A549 (cell line): ENCODE data around the gene TMCO2. TPM values are rescaled to one million over a fixed set of nuclear protein-coding genes. Genes with fewer than 3 reads are reported as not detected.

Experiments used
- ATAC-seq, 2 experiments: fragments of 200-7000 bp in 1 of 2; fragments of >200 bp in 1 of 2; cut with Nextera tagmentation in 1 of 2; cut with Tn5 transposase in 1 of 2; 3 replicates each; pipeline versions ENCODE4 v1.8.0 to v1.9.1; 2018 to 2020; ENCODE audit warnings: mild to moderate bottlenecking in 1 of 2, moderate library complexity in 1 of 2
- CTCF ChIA-PET: fragments of 300-600 bp; sonication (Branson Sonifier 250); formaldehyde crosslinking; extraction: SDS; loops from one replicate; lab custom pipeline; 2021; ENCODE audit warnings: antibody characterized with exemption, inconsistent platforms; lab: Yijun Ruan, JAX
- POLR2A ChIA-PET: fragments of 350-600 bp; formaldehyde crosslinking; extraction: SDS; loops from one replicate; lab custom pipeline; 2021; ENCODE audit warnings: antibody characterized with exemption, inconsistent platforms; lab: Yijun Ruan, JAX
- DNase-seq, 2 experiments: peaks; one replicate each; pipeline versions ENCODE4 v3.0.0 to v3.0.0-alpha.2; 2011 to 2016; ENCODE audit warnings: low read depth in 1 of 2, low spot score in 1 of 2
- FAIRE-seq: peaks from 2 replicates; lab custom pipeline; 2011; peaks lifted over from hg19 to GRCh38; lab: Jason Lieb, UNC
- H3K27ac ChIP-seq, 2 experiments: fragments of >200 bp; sonication (Bioruptor Twin); formaldehyde crosslinking; 3 replicates each; pipeline ENCODE4 v1.5.1; 2016 to 2017
- H3K4me1 ChIP-seq: fragments of >200 bp; sonication (Bioruptor Twin); formaldehyde crosslinking; 3 replicates; pipeline ENCODE4 v1.6.1; 2016
- H3K4me2 ChIP-seq: fragments of >200 bp; sonication (Bioruptor Twin); formaldehyde crosslinking; 3 replicates; pipeline ENCODE4 v1.6.1; 2016
- H3K4me3 ChIP-seq: fragments of >200 bp; sonication (Bioruptor Twin); formaldehyde crosslinking; 3 replicates; pipeline ENCODE4 v1.5.1; 2016
- H3K9me3 ChIP-seq: fragments of >200 bp; sonication (Bioruptor Twin); formaldehyde crosslinking; 3 replicates; pipeline ENCODE4 v1.6.1; 2016
- BCL3 ChIP-seq: fragments of >200 bp; sonication (Bioruptor Twin); formaldehyde crosslinking; IDR thresholded peaks from 3 replicates; pipeline ENCODE4 v1.6.1; 2016
- CBX2 ChIP-seq: fragments of 200-600 bp; sonication (generic); IDR thresholded peaks from 2 replicates; pipeline ENCODE4 v1.6.1; 2016; ENCODE audit warnings: low read depth, mild to moderate bottlenecking, borderline replicate concordance
- CBX8 ChIP-seq: fragments of 200-600 bp; sonication (generic); IDR thresholded peaks from 2 replicates; pipeline ENCODE4 v1.6.1; 2016
- CEBPB ChIP-seq, 2 experiments: fragments of >200 bp in 1 of 2; sonication (Bioruptor Twin) in 1 of 2; formaldehyde crosslinking in 1 of 2; IDR thresholded peaks; 2 replicates each; pipeline ENCODE4 v1.6.1; 2012 to 2016
- CHD2 ChIP-seq: fragments of 150-350 bp; IDR thresholded peaks from 2 replicates; pipeline ENCODE4 v1.6.1; 2014; ENCODE audit warnings: low read length; ENCODE audit not compliant: partially characterized antibody
- ELK1 ChIP-seq: fragments of 150-350 bp; IDR thresholded peaks from 2 replicates; pipeline ENCODE4 v1.6.1; 2014; ENCODE audit warnings: low read depth, mild to moderate bottlenecking, low read length
- EP300 ChIP-seq, 2 experiments: fragments of >200 bp; sonication (Bioruptor Twin); formaldehyde crosslinking; IDR thresholded peaks; 2 replicates in 1 of 2; 3 replicates in 1 of 2; pipeline ENCODE4 v1.6.1; 2016 to 2017
- GATA3 ChIP-seq: IDR thresholded peaks from 2 replicates; pipeline ENCODE4 v1.6.1; 2012; ENCODE audit warnings: borderline replicate concordance
- HOXB5 ChIP-seq: fragments of 250-450 bp; sonication (Bioruptor Pico); IDR thresholded peaks from 2 replicates; pipeline ENCODE4 v1.5.0; 2020; ENCODE audit warnings: mild to moderate bottlenecking, moderate library complexity
- JUNB ChIP-seq: fragments of >200 bp; sonication (Bioruptor Twin); formaldehyde crosslinking; IDR thresholded peaks from 2 replicates; pipeline ENCODE4 v1.6.1; 2016
- KDM1A ChIP-seq: fragments of 200-600 bp; sonication (generic); IDR thresholded peaks from 2 replicates; pipeline ENCODE4 v1.6.1; 2016; ENCODE audit warnings: low read depth, mild to moderate bottlenecking
- KDM5A ChIP-seq: fragments of 200-600 bp; sonication (generic); IDR thresholded peaks from 2 replicates; pipeline ENCODE4 v1.6.1; 2016; ENCODE audit warnings: antibody characterized with exemption, mild to moderate bottlenecking
- MAX ChIP-seq: IDR thresholded peaks from 2 replicates; pipeline ENCODE4 v1.6.1; 2012
- MAZ ChIP-seq: fragments of 150-350 bp; IDR thresholded peaks from 2 replicates; pipeline ENCODE4 v1.6.1; 2014; ENCODE audit warnings: antibody characterized with exemption, low read depth, low read length, borderline replicate concordance
- NPAS2 ChIP-seq: fragments of 250-450 bp; sonication (Bioruptor Pico); IDR thresholded peaks from 2 replicates; pipeline ENCODE4 v1.8.0; 2022; ENCODE audit warnings: mild to moderate bottlenecking, moderate library complexity, borderline replicate concordance
- NR3C1 ChIP-seq: fragments of >200 bp; sonication (Bioruptor Twin); formaldehyde crosslinking; IDR thresholded peaks from 3 replicates; pipeline ENCODE4 v1.6.1; 2017
- POLR2A ChIP-seq: IDR thresholded peaks from 2 replicates; pipeline ENCODE4 v1.6.1; 2012; ENCODE audit warnings: mild to moderate bottlenecking, low read length
- RAD21 ChIP-seq, 2 experiments: fragments of >200 bp in 1 of 2; sonication (Bioruptor Twin) in 1 of 2; formaldehyde crosslinking in 1 of 2; IDR thresholded peaks in 1 of 2; conservative IDR thresholded peaks in 1 of 2; 2 replicates in 1 of 2; 3 replicates in 1 of 2; pipeline ENCODE4 v1.6.1; 2012 to 2018; ENCODE audit warnings: inconsistent platforms in 1 of 2
- REST ChIP-seq: fragments of 200-600 bp; sonication (generic); IDR thresholded peaks from 2 replicates; pipeline ENCODE4 v1.6.1; 2016; ENCODE audit warnings: antibody characterized with exemption, mild to moderate bottlenecking, moderate library complexity
- RFX5 ChIP-seq: fragments of 450-650 bp; IDR thresholded peaks from 2 replicates; pipeline ENCODE4 v1.7.1; 2014; ENCODE audit warnings: antibody characterized with exemption, mild to moderate bottlenecking, moderate library complexity
- TFCP2L1 ChIP-seq: fragments of 250-450 bp; sonication (Bioruptor Pico); IDR thresholded peaks from 2 replicates; pipeline ENCODE4 v1.5.0; 2021; ENCODE audit warnings: mild to moderate bottlenecking
- TP53 ChIP-seq: fragments of 250-450 bp; sonication (Bioruptor Pico); IDR thresholded peaks from 2 replicates; pipeline ENCODE4 v1.5.0; 2021; ENCODE audit warnings: mild to moderate bottlenecking, moderate library complexity
- ZFP36 ChIP-seq: fragments of 450-650 bp; IDR thresholded peaks from 2 replicates; pipeline ENCODE4 v1.6.1; 2014; ENCODE audit warnings: borderline replicate concordance; ENCODE audit not compliant: partially characterized antibody
- ZNF302 ChIP-seq: fragments of 250-450 bp; sonication (Bioruptor Pico); IDR thresholded peaks from 2 replicates; pipeline ENCODE4 v1.9.0; 2021; ENCODE audit warnings: inconsistent platforms, mild to moderate bottlenecking, moderate library complexity
- ZSCAN20 ChIP-seq: fragments of 250-450 bp; sonication (Bioruptor Pico); IDR thresholded peaks from 2 replicates; pipeline ENCODE4 v1.8.0; 2022; ENCODE audit warnings: mild to moderate bottlenecking, moderate library complexity
- WGBS: methylation state at CpG from one replicate; pipeline ENCODE4 v1.1.6; 2017; ENCODE audit errors: missing lambda C conversion rate; 5-methylcytosine and 5-hydroxymethylcytosine counted together
- polyA plus RNA-seq, 4 experiments: library from polyadenylated mRNA; depleted of rRNA in 3 of 4; stranded (reverse); fragments of >200 nt; fragmentation: RNase III in 1 of 4; extraction: RNeasy Plus Mini Kit Qiagen cat#74134 plus additional on column Dnase treatment in 1 of 4; gene quantifications; 2 replicates in 3 of 4; 3 replicates in 1 of 4; pipeline ENCODE4 v1.2.3, GENCODE V29; 2011 to 2017

TMCO2 gene
- polyA plus RNA-seq, 2 of the 4 experiments (the other 2 are of a cell fraction) = not detected

- no peak for DNase-seq
- WGBS = 92% methylated on average over 6 of the region's 6 CpGs
- no peak for ATAC-seq
- no peaks in the 10 kb centered on the region for H3K9me3 ChIP-seq
- POLR2A ChIA-PET = no interaction called here
- no peak overlapping the region for H3K4me3 ChIP-seq
- no peaks in the 10 kb centered on the region for H3K4me1 ChIP-seq
- CTCF ChIA-PET = interaction anchor here (0.5 to 1.1 kb wide), 2 partner anchors 41 to 136 kb away, joined by 3 to 4 read pairs; no protein-coding TSS in a partner anchor
- no peak overlapping the region for H3K4me2 ChIP-seq
- no peak for FAIRE-seq
- TF ChIP-seq CBX2 = no peak
- no peak for TF ChIP-seq RFX5
- TF ChIP-seq POLR2A = no peak
- no peak for TF ChIP-seq EP300 (IDR thresholded peaks at IDR 0.05)
- TF ChIP-seq ZSCAN20 = no peak
- TF ChIP-seq CEBPB (IDR thresholded peaks at IDR 0.05) = no peak
- TF ChIP-seq TP53 = no peak
- TF ChIP-seq CBX8 = no peak
- TF ChIP-seq CHD2 = no peak
- TF ChIP-seq BCL3 = no peak
- no peak for TF ChIP-seq TFCP2L1
- H3K27ac ChIP-seq = no peak overlapping the region
Observed at GRCh38 chr1:40224040-40224439, 23.7 kb upstream of the TMCO2 start.

- WGBS = 90% methylated on average over 3 of the region's 3 CpGs
- POLR2A ChIA-PET = no interaction called here
Observed at GRCh38 chr1:40226192-40226591, 21.5 kb upstream of the TMCO2 start.

GRCh38 chr1:40232444-40232843, 15.3 kb upstream of the TMCO2 start:
- Histone ChIP-seq H3K27ac (no peak overlapping the region), H3K4me2 (no peak overlapping the region), H3K9me3 (no peaks in the 10 kb centered on the region), H3K4me3 (no peak overlapping the region), H3K4me1 (no peaks in the 10 kb centered on the region)
- ATAC-seq = no peak
- ChIA-PET POLR2A (no interaction called here), CTCF (interaction anchor here (1.1 to 1.5 kb wide), 2 partner anchors 30 to 83 kb away, joined by 3 read pairs; no protein-coding TSS in a partner anchor)
- no peak for FAIRE-seq
- WGBS = 93% methylated on average over 4 of the region's 4 CpGs
- no peak for DNase-seq
- TF ChIP-seq RAD21 (conservative IDR thresholded peaks at IDR 0.05 in 1 of 2, IDR thresholded peaks at IDR 0.05 in 1 of 2) (no peak), GATA3 (no peak), KDM1A (no peak), NR3C1 (no peak), REST (no peak), JUNB (no peak), HOXB5 (CRISPR knock-in tag) (no peak), ZNF302 (CRISPR knock-in tag) (no peak), ELK1 (no peak), NPAS2 (CRISPR knock-in tag) (no peak), MAX (no peak), KDM5A (no peak), RFX5 (no peak), CBX2 (no peak)

More at GRCh38 chr1:40226192-40226591, 21.5 kb upstream of the TMCO2 start:
- Histone ChIP-seq H3K4me1 (no peaks in the 10 kb centered on the region), H3K27ac (no peak overlapping the region), H3K9me3 (no peaks in the 10 kb centered on the region), H3K4me2 (no peak overlapping the region), H3K4me3 (no peak overlapping the region)
- ATAC-seq = no peak
- no peak for FAIRE-seq
- DNase-seq = no peak
- TF ChIP-seq MAZ (no peak), ZFP36 (no peak)
- CTCF ChIA-PET = interaction anchor here (0.5 to 1.2 kb wide), 2 partner anchors 11 to 339 kb away, joined by 3 read pairs; no protein-coding TSS in a partner anchor
